Esophagus muscularis mucosa (tissue), 4 donors: Measurements from ENCODE around the gene ALAS2. TPM values are rescaled to one million over a fixed set of nuclear protein-coding genes. Genes with fewer than 3 reads are reported as not detected.
"Not testable (repeated sequence)": the region's sequence is repeated elsewhere in the genome, so short reads cannot be mapped to it uniquely, and the experiment has no call there.

Source experiments
- DNase-seq: peaks from one replicate; pipeline ENCODE4 v3.0.0-alpha.2; 2017; ENCODE audit errors: extremely low spot score
- H3K27ac ChIP-seq, 4 donors: fragments of 200-600 bp; sonication (generic); replicated peaks in 1 of 4; 1 replicate in 3 of 4; 2 replicates in 1 of 4; pipeline ENCODE4 v1.5.1; 2016 to 2019; ENCODE audit warnings: mild to moderate bottlenecking in 1 of 4
- H3K27me3 ChIP-seq, 4 donors: fragments of 200-600 bp; sonication (generic); one replicate each; pipeline versions ENCODE4 v1.5.1 to v1.6.0; 2016 to 2019
- H3K36me3 ChIP-seq, 4 donors: fragments of 200-600 bp; sonication (generic); one replicate each; pipeline ENCODE4 v1.5.1; 2016 to 2019
- H3K4me1 ChIP-seq, 4 donors: fragments of 200-600 bp; sonication (generic); one replicate each; pipeline ENCODE4 v1.5.1; 2016 to 2019
- H3K4me3 ChIP-seq, 4 donors: fragments of 200-600 bp; sonication (generic); 1 replicate in 2 of 4; 2 replicates in 2 of 4; pipeline ENCODE4 v1.5.1; 2016 to 2019; ENCODE audit warnings: mild to moderate bottlenecking in 4 of 4, moderate library complexity in 1 of 4
- H3K9me3 ChIP-seq, 4 donors: fragments of 200-600 bp; sonication (generic); 1 replicate in 3 of 4; 2 replicates in 1 of 4; pipeline ENCODE4 v1.5.1; 2016 to 2019
- EP300 ChIP-seq: sonication (generic); formaldehyde crosslinking; IDR thresholded peaks from one replicate; pipeline ENCODE4 v1.6.1; 2017; ENCODE audit warnings: antibody characterized with exemption
- POLR2A ChIP-seq: fragments of 450-650 bp; IDR thresholded peaks from one replicate; pipeline ENCODE4 v1.6.1; 2017; ENCODE audit warnings: antibody characterized with exemption, moderate library complexity, mild to moderate bottlenecking, low read depth
- POLR2AphosphoS5 ChIP-seq, 2 donors: sonication (generic); formaldehyde crosslinking; IDR thresholded peaks; one replicate each; pipeline ENCODE4 v1.6.1; 2017; ENCODE audit warnings: antibody characterized with exemption in 2 of 2
- WGBS: methylation state at CpG from one replicate; pipeline ENCODE4 v1.1.5; 2018; 5-methylcytosine and 5-hydroxymethylcytosine counted together
- intact Hi-C: fragments of 100-400 bp; cut with DNase I; formaldehyde crosslinking; loops from one replicate; pipeline ENCODE4 v1.15.1; 2023
- total RNA-seq, 4 donors: library from RNA; depleted of rRNA; stranded (reverse); fragments of >200 nt; gene quantifications; one replicate each; pipeline versions ENCODE4 v1.1.0 to v1.2.1, GENCODE V29; 2016
- TF ChIP-seq, protein P1 (sequence below), 3 experiments: fragments of 200-600 bp in 2 of 3; fragments of 450-650 bp in 1 of 3; sonication (generic) in 2 of 3; IDR thresholded peaks; one replicate each; pipeline ENCODE4 v1.5.1; 2017 to 2019; ENCODE audit warnings: antibody characterized with exemption in 3 of 3, mild to moderate bottlenecking in 2 of 3, moderate library complexity in 1 of 3

Gene ALAS2
- total RNA-seq, 4 donors from 2014 or later: 1.9 to 30.6 (median 3.5) TPM; not detected in 1

- peaks cover 0 to 6% (median 0%) of the 10 kb centered on the region in 4 donors for H3K4me1 ChIP-seq
- 29% methylated on average over 5 of the region's 5 CpGs for WGBS
- H3K4me3 ChIP-seq: peak overlapping the region in 2 of 4 donors; percentile 4 to 34
- no peaks in the 10 kb centered on the region for H3K36me3 ChIP-seq
- no peaks in the 10 kb centered on the region for H3K9me3 ChIP-seq
- no peak for DNase-seq
- no peaks in the 10 kb centered on the region for H3K27me3 ChIP-seq
- TF ChIP-seq EP300 (no peak), POLR2A (no peak), POLR2AphosphoS5 (IDR thresholded peaks at IDR 0.05) (no peak)
- TF ChIP-seq, protein P1, sequence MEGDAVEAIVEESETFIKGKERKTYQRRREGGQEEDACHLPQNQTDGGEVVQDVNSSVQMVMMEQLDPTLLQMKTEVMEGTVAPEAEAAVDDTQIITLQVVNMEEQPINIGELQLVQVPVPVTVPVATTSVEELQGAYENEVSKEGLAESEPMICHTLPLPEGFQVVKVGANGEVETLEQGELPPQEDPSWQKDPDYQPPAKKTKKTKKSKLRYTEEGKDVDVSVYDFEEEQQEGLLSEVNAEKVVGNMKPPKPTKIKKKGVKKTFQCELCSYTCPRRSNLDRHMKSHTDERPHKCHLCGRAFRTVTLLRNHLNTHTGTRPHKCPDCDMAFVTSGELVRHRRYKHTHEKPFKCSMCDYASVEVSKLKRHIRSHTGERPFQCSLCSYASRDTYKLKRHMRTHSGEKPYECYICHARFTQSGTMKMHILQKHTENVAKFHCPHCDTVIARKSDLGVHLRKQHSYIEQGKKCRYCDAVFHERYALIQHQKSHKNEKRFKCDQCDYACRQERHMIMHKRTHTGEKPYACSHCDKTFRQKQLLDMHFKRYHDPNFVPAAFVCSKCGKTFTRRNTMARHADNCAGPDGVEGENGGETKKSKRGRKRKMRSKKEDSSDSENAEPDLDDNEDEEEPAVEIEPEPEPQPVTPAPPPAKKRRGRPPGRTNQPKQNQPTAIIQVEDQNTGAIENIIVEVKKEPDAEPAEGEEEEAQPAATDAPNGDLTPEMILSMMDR (IDR thresholded peaks at IDR 0.05): peak; percentile 63 to 74 (median 71)
- intact Hi-C loops: loop anchor here (5.0 to 10.0 kb wide), 2 partner anchors 163 to 415 kb away; no protein-coding TSS in a partner anchor
- H3K27ac ChIP-seq: no peak overlapping the region
Observed at GRCh38 chrX:55057675-55058249, 27.0 kb upstream of the ALAS2 start.

DNA sequence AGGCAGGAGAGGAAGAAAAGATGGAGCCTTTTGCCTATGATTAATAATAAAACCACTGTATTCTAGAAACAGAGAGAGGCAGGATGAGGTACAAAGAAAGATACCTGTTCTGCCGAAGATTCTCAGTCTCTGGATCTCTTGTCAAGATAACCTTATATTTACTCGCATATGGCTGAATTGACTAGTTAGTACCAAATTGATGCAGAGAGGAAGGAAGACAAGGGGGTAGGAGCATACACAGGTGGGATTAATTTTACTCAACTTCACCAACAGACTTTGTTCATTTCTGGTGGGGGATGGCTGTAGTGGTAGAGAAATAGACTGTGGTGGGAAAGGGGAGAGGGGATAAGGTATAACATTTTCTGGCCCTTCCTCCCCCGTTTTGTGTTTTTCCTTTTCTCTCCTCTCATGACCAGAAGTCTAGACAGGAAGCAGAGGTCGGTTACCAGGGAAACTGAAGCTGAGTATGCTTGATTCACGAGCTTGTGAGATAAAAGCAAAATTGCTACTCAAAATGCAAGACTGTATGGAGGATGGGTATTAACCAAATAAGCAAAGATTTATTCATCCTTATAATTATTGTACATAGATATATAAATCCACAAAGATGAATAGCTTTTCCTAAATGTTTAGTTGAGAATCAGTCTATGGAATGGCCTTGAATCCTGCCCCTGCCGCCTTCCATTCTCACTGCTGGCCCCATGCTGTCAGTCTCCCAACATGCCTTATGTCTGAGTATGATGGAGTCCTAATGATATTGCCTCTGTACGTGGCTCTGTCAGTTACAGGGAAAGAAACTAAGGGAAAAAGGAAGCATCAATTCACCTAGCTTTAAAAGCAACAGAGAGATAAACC is 26.3 kb upstream of the ALAS2 start:
- peaks cover 0 to 6% (median 0%) of the 10 kb centered on the region in 4 donors for H3K4me1 ChIP-seq
- no peak overlapping the region for H3K27ac ChIP-seq
- no peaks in the 10 kb centered on the region for H3K36me3 ChIP-seq
- peaks cover 0 to 3% (median 0%) of the 10 kb centered on the region in 4 donors for H3K9me3 ChIP-seq
- no peaks in the 10 kb centered on the region for H3K27me3 ChIP-seq
- intact Hi-C loops: loop anchor here (5.0 to 10.0 kb wide), 2 partner anchors 162 to 415 kb away; no protein-coding TSS in a partner anchor
- TF ChIP-seq POLR2AphosphoS5 (IDR thresholded peaks at IDR 0.05): no peak
- H3K4me3 ChIP-seq: peak overlapping the region in 2 of 4 donors; percentile 4 to 34
- WGBS: 37% methylated on average over 7 of the region's 7 CpGs
- no peak for DNase-seq

DNA sequence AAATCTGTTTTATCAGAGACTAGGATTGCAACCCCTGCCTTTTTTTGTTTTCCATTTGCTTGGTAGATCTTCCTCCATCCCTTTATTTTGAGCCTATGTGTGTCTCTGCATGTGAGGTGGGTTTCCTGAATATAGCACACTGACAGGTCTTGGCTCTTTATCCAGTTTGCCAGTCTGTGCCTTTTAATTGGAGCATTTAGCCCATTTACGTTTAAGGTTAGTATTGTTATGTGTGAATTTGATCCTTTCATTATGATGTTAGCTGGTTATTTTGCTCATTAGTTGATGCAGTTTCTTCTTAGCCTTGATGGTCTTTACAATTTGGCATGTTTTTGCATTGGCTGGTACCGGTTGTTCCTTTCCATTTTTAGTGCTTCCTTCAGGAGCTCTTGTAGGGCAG is 19.8 kb upstream of the ALAS2 start:
- DNase-seq, H3K4me3 ChIP-seq, H3K27ac ChIP-seq, H3K36me3 ChIP-seq, H3K4me1 ChIP-seq, H3K27me3 ChIP-seq, H3K9me3 ChIP-seq: not testable (repeated sequence)
- WGBS: 86% methylated on average over 2 of the region's 2 CpGs
- intact Hi-C loops: loop anchor here (10.0 kb wide), 1 partner anchor 156 kb away; no protein-coding TSS in a partner anchor

- no peaks in the 10 kb centered on the region for H3K36me3 ChIP-seq
- TF ChIP-seq POLR2AphosphoS5 (IDR thresholded peaks at IDR 0.05) (no peak), POLR2A (no peak), EP300 (no peak)
- TF ChIP-seq, protein P1 (IDR thresholded peaks at IDR 0.05): no peak
- no peaks in the 10 kb centered on the region for H3K27me3 ChIP-seq
- 88% methylated on average over 6 of the region's 6 CpGs for WGBS
- no peak for DNase-seq
- no peak overlapping the region for H3K27ac ChIP-seq
- intact Hi-C loops: no loop called here
- H3K4me1 ChIP-seq: no peaks in the 10 kb centered on the region
- no peaks in the 10 kb centered on the region for H3K9me3 ChIP-seq
- no peak overlapping the region for H3K4me3 ChIP-seq
Observed at GRCh38 chrX:55041514-55041913, 10.7 kb upstream of the ALAS2 start.

GRCh38 chrX:55039471-55039870 is 8.7 kb upstream of the ALAS2 start:
- 74% methylated on average over 3 of the region's 3 CpGs for WGBS

More at GRCh38 chrX:55039471-55039870, 8.7 kb upstream of the ALAS2 start:
- Histone ChIP-seq H3K4me3 (no peak overlapping the region), H3K27ac (no peak overlapping the region), H3K36me3 (no peaks in the 10 kb centered on the region), H3K9me3 (no peaks in the 10 kb centered on the region), H3K27me3 (no peaks in the 10 kb centered on the region), H3K4me1 (no peaks in the 10 kb centered on the region)
- no peak for DNase-seq
- intact Hi-C loops: no loop called here
- TF ChIP-seq, protein P1 (IDR thresholded peaks at IDR 0.05): no peak
- TF ChIP-seq POLR2A (no peak), POLR2AphosphoS5 (IDR thresholded peaks at IDR 0.05) (no peak), EP300 (no peak)
